ENCODE data around the gene SEPTIN3. TPM values are rescaled to one million over a fixed set of nuclear protein-coding genes. Genes with fewer than 3 reads are reported as not detected.

Gene SEPTIN3
- total and polyA plus RNA-seq, 9 of the 15 experiments (the other 6 are each of a cell fraction or from before 2014, with no cell fraction given) = 0.06 TPM; not detected in 8

DNA sequence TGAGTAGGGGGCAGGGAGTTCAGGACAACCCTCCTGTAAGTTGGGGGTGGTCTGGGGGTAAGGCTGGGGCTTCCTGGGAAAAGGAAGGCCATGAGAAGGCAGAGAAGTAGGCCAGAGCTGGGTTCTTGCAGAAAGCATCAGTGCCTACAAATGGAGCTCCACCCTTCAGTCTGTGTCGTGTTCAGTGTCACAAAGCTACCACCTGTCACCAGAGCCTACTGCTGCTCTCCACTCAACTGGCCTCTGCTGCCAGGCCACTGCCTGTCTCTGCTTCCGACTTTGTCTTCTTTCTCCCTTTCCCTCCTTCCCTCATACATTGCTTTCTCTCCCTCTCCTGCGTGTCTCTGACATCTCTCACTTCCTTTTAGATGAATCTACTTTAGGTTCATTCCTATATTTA is 26.0 kb downstream of the SEPTIN3 start (continued):
- TF ChIP-seq HNRNPL (IDR thresholded peaks at IDR 0.05; ENCODE audit: low read depth, low read length) = no peak
- TF ChIP-seq, protein P1, sequence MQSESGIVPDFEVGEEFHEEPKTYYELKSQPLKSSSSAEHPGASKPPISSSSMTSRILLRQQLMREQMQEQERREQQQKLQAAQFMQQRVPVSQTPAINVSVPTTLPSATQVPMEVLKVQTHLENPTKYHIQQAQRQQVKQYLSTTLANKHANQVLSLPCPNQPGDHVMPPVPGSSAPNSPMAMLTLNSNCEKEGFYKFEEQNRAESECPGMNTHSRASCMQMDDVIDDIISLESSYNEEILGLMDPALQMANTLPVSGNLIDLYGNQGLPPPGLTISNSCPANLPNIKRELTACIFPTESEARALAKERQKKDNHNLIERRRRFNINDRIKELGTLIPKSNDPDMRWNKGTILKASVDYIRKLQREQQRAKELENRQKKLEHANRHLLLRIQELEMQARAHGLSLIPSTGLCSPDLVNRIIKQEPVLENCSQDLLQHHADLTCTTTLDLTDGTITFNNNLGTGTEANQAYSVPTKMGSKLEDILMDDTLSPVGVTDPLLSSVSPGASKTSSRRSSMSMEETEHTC (IDR thresholded peaks at IDR 0.05) = no peak
- TF ChIP-seq, protein P2, sequence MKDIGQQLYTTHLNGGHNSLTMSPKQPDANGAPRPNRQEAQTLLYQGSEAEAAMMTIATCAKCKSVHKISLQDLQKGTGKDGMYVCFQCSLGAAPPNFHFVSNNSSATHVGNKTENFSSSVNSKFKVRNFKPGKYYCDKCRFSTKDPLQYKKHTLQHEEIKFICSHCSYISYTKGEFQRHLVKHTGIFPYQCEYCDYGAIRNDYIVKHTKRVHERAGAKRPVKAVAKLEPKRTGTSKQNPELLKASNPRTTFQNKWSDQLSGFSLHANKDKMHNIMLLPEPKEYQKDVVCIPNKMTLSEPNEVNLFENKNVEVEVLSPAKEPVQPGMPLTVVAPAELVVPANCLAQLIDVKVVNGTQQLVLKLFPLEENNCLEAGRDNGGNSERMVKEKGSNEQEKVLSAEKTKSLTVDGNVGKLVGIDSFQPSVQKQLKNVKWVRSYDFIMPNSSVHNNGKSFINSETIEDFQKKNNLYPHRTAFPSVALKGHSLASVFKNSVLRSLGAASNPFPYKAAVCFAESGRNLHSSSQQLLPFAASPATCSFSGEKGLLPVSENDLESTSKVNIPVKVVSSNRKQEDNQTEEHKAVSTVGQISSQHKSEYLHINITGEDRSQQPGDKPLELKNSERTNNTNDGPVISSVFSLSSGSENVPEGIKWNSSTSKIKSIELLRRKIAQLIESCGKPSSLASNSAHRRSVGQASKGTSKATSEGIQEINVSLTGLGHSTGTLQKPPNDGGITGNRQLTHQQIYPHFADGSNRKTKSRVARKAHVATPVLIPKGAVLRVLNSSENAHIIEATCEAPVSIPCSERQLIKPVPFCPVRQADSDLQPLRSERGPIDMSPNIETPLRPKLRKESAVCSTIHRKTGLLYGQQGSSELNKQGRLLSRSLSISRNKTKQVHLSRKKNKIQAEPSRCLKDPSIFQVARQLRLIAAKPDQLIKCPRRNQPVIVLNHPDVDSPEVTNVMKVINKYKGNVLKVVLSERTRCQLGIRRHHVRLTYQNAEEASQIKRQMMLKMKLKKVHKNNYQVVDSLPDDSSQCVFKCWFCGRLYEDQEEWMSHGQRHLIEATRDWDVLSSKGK (CRISPR knock-in tag; IDR thresholded peaks at IDR 0.05) = no peak
- no peak for TF ChIP-seq POLR2H (tag; IDR thresholded peaks at IDR 0.05; ENCODE audit: low read depth)

- ChIA-PET CTCF (ENCODE audit: low intra/inter-chr PET ratio) (no interaction called here), POLR2A (no interaction called here)
- no peaks in the 10 kb centered on the region for H3K36me3 ChIP-seq (ENCODE audit: control insufficient read depth, insufficient read depth, low read length)
- H3K4me2 ChIP-seq (ENCODE audit: insufficient read depth, low read length) = no peak overlapping the region
- H4K20me1 ChIP-seq (replicated peaks; ENCODE audit: control insufficient read depth, insufficient read depth, low read length) = no peaks in the 10 kb centered on the region
- no peak overlapping the region for H3K27ac ChIP-seq (ENCODE audit: extremely low read depth, low read depth, low read length)
- no peaks in the 10 kb centered on the region for H3K9me1 ChIP-seq (ENCODE audit: control insufficient read depth, insufficient read depth, low read length)
- no TSS peak for BruUV-seq (replicated peaks)
- no peak overlapping the region for H3K9ac ChIP-seq (ENCODE audit: insufficient read depth in 1 of 2, low read depth in 2 of 2, low read length in 2 of 2)
- FAIRE-seq (no peak), DNase-seq (ENCODE audit: extremely low read depth in 1 of 4, low spot score in 3 of 4) (no peak), ATAC-seq (no peak)
- H3K79me2 ChIP-seq (ENCODE audit: control insufficient read depth, insufficient read depth, low read length) = no peaks in the 10 kb centered on the region
- 3% methylated on average over 4 of the region's 5 CpGs for WGBS (ENCODE audit: insufficient coverage, low coverage, missing lambda C conversion rate)
- H3K4me3 ChIP-seq = no peak overlapping the region
- H3K4me1 ChIP-seq (replicated peaks in 1 of 2; ENCODE audit: control insufficient read depth in 2 of 2, insufficient read depth in 2 of 2, low read length in 2 of 2) = peaks cover 0 to 6% of the 10 kb centered on the region in 2 experiments; a peak in 2 of 5 replicates
- H3K9me3 ChIP-seq (replicated peaks; ENCODE audit: control insufficient read depth, insufficient read depth, low read depth, low read length) = no peaks in the 10 kb centered on the region
- no peak overlapping the region for H2AFZ ChIP-seq (ENCODE audit: low read depth, low read length)
- in situ Hi-C loops (cut with MboI) = no loop called here
- H3K27me3 ChIP-seq (ENCODE audit: control insufficient read depth in 2 of 2, insufficient read depth in 2 of 2, low read length in 2 of 2) = peaks cover 10 to 46% of the 10 kb centered on the region in 2 experiments; a peak in 4 of 5 replicates
- intact Hi-C loops (cut with micrococcal nuclease) = no loop called here
- TF ChIP-seq LARP7 (IDR thresholded peaks at IDR 0.05) (no peak), ARNT (IDR thresholded peaks at IDR 0.05) (no peak), KLF13 (tag; IDR thresholded peaks at IDR 0.05; ENCODE audit: borderline replicate concordance, low read depth) (no peak), ZNF121 (CRISPR knock-in tag; conservative IDR thresholded peaks at IDR 0.05) (no peak), FOXJ3 (CRISPR knock-in tag; IDR thresholded peaks at IDR 0.05) (no peak), ZNF512 (tag; IDR thresholded peaks at IDR 0.05) (no peak), CCAR2 (IDR thresholded peaks at IDR 0.05; ENCODE audit: low read depth, low read length) (no peak), NR2C2 (CRISPR knock-in tag; IDR thresholded peaks at IDR 0.05) (no peak), NR2C2 (tag; IDR thresholded peaks at IDR 0.05) (no peak)
- TF ChIP-seq, protein P3, sequence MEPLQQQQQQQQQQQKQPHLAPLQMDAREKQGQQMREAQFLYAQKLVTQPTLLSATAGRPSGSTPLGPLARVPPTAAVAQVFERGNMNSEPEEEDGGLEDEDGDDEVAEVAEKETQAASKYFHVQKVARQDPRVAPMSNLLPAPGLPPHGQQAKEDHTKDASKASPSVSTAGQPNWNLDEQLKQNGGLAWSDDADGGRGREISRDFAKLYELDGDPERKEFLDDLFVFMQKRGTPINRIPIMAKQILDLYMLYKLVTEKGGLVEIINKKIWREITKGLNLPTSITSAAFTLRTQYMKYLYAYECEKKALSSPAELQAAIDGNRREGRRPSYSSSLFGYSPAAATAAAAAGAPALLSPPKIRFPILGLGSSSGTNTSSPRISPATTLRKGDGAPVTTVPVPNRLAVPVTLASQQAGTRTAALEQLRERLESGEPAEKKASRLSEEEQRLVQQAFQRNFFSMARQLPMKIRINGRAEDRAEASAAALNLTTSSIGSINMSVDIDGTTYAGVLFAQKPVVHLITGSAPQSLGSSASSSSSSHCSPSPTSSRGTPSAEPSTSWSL (CRISPR knock-in tag; IDR thresholded peaks at IDR 0.05; ENCODE audit: borderline replicate concordance) = no peak
Measured at GRCh38 chr22:41996826-41997225, 27.6 kb downstream of the SEPTIN3 start.
